ENCODE results near the gene CACNG1.

CACNG1 gene

GRCh38 chr17:67047382-67047781, 3.0 kb downstream of the CACNG1 start:
- no peaks in the 10 kb centered on the region for H3K9me3 ChIP-seq (replicated peaks; ENCODE audit: insufficient read depth, low read length)
- no peaks in the 10 kb centered on the region for H3K9me2 ChIP-seq (replicated peaks; ENCODE audit: insufficient read depth, low read length)
- H3K4me2 ChIP-seq (ENCODE audit: low read depth, low read length), result no peak overlapping the region
- TF ChIP-seq EZH2phosphoT487 (IDR thresholded peaks at IDR 0.05; ENCODE audit: low read length), result no peak
- TF ChIP-seq CTCF (IDR thresholded peaks at IDR 0.05; ENCODE audit: low read length), result no peak
- no peak for TF ChIP-seq EZH2 (optimal IDR thresholded peaks at IDR 0.05; ENCODE audit: low read depth, low read length)
- H3K9ac ChIP-seq (ENCODE audit: low read length), result no peak overlapping the region
- no peaks in the 10 kb centered on the region for H3K4me1 ChIP-seq (ENCODE audit: low read length)
- H3K4me3 ChIP-seq (ENCODE audit: low read length), result no peak overlapping the region
- H3K27ac ChIP-seq (ENCODE audit: low read length), result no peak overlapping the region
- no peaks in the 10 kb centered on the region for H4K20me1 ChIP-seq (ENCODE audit: insufficient read depth, low read length)
- no peaks in the 10 kb centered on the region for H3K79me2 ChIP-seq (ENCODE audit: low read length)
- DNase-seq, result no peak
- no peaks in the 10 kb centered on the region for H3F3A ChIP-seq (ENCODE audit: insufficient read depth, low read length)
- no peaks in the 10 kb centered on the region for H3K36me3 ChIP-seq (replicated peaks; ENCODE audit: insufficient read depth, low read length)
- no peak overlapping the region for H2AFZ ChIP-seq (ENCODE audit: low read length)
- no peaks in the 10 kb centered on the region for H3K27me3 ChIP-seq (replicated peaks; ENCODE audit: insufficient read depth, low read length)

GRCh38 chr17:67049025-67049739, 4.8 kb downstream of the CACNG1 start:
- Histone ChIP-seq H3K27me3 (replicated peaks; ENCODE audit: insufficient read depth, low read length) (no peaks in the 10 kb centered on the region), H3K27ac (ENCODE audit: low read length) (no peak overlapping the region), H3K4me3 (ENCODE audit: low read length) (no peak overlapping the region), H3K9ac (ENCODE audit: low read length) (no peak overlapping the region), H3K9me2 (replicated peaks; ENCODE audit: insufficient read depth, low read length) (no peaks in the 10 kb centered on the region), H4K20me1 (ENCODE audit: insufficient read depth, low read length) (no peaks in the 10 kb centered on the region), H3F3A (ENCODE audit: insufficient read depth, low read length) (no peaks in the 10 kb centered on the region), H3K79me2 (ENCODE audit: low read length) (no peaks in the 10 kb centered on the region), H3K9me3 (replicated peaks; ENCODE audit: insufficient read depth, low read length) (no peaks in the 10 kb centered on the region), H2AFZ (ENCODE audit: low read length) (no peak overlapping the region), H3K4me2 (ENCODE audit: low read depth, low read length) (no peak overlapping the region), H3K4me1 (ENCODE audit: low read length) (no peaks in the 10 kb centered on the region), H3K36me3 (replicated peaks; ENCODE audit: insufficient read depth, low read length) (no peaks in the 10 kb centered on the region)
- TF ChIP-seq CTCF (IDR thresholded peaks at IDR 0.05; ENCODE audit: low read length) (no peak), EZH2phosphoT487 (IDR thresholded peaks at IDR 0.05; ENCODE audit: low read length) (no peak), EZH2 (optimal IDR thresholded peaks at IDR 0.05; ENCODE audit: low read depth, low read length) (no peak)
- DNase-seq, result no peak

- no peak overlapping the region for H3K4me3 ChIP-seq (ENCODE audit: low read length)
- H3K9me3 ChIP-seq (replicated peaks; ENCODE audit: insufficient read depth, low read length), result no peaks in the 10 kb centered on the region
- H3K4me2 ChIP-seq (ENCODE audit: low read depth, low read length), result no peak overlapping the region
- H3K4me1 ChIP-seq (ENCODE audit: low read length), result no peaks in the 10 kb centered on the region
- no peaks in the 10 kb centered on the region for H4K20me1 ChIP-seq (ENCODE audit: insufficient read depth, low read length)
- H2AFZ ChIP-seq (ENCODE audit: low read length), result no peak overlapping the region
- no peak overlapping the region for H3K9ac ChIP-seq (ENCODE audit: low read length)
- no peaks in the 10 kb centered on the region for H3K79me2 ChIP-seq (ENCODE audit: low read length)
- no peaks in the 10 kb centered on the region for H3K27me3 ChIP-seq (replicated peaks; ENCODE audit: insufficient read depth, low read length)
- no peak for DNase-seq
- H3F3A ChIP-seq (ENCODE audit: insufficient read depth, low read length), result no peaks in the 10 kb centered on the region
- H3K27ac ChIP-seq (ENCODE audit: low read length), result no peak overlapping the region
- H3K36me3 ChIP-seq (replicated peaks; ENCODE audit: insufficient read depth, low read length), result no peaks in the 10 kb centered on the region
- TF ChIP-seq CTCF (IDR thresholded peaks at IDR 0.05; ENCODE audit: low read length), result no peak
- TF ChIP-seq EZH2 (optimal IDR thresholded peaks at IDR 0.05; ENCODE audit: low read depth, low read length), result no peak
- no peak for TF ChIP-seq EZH2phosphoT487 (IDR thresholded peaks at IDR 0.05; ENCODE audit: low read length)
- H3K9me2 ChIP-seq (replicated peaks; ENCODE audit: insufficient read depth, low read length), result no peaks in the 10 kb centered on the region
Measured at GRCh38 chr17:67050066-67050465, 5.7 kb downstream of the CACNG1 start.

All from MM.1S (cell line).